ENCODE measurements around the gene PDE3A. TPM values are rescaled to one million over a fixed set of nuclear protein-coding genes. Genes with fewer than 3 reads are reported as not detected.

The PDE3A gene
- total and polyA plus RNA-seq, 2 donors from 2014 or later: 3.3 to 18.3 TPM

DNA sequence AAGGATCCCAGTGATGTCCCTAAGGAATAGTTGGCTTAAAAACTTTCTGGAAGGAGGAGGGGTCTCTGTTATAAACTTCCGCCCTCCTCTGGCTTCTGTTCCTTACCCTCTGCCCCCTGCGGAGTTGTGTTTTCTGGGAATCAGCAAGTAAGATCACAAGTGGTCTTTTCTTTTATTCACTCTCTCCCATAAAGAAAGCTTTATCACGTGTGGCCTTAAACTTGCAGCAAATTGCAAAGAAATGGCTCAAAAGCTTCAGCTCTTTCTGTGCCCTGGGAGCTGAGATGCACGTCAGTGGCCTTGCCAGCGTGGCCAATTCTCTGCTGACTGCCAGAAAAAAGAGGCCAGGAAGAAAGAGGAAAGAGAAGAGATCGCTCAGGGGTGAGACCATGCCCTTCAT lies 326.9 kb downstream of the PDE3A start, which contains the start of gene SLCO1C1:
SLCO1C1 (plus strand) TSS at position 101 of the 400 bp plus-strand sequence. CDS start 4,245 bp downstream, outside the sequence.
- no peaks in the 10 kb centered on the region for H3K27me3 ChIP-seq (ENCODE audit: control insufficient read depth, insufficient read depth, low read length)
- H3K9me3 ChIP-seq (ENCODE audit: control insufficient read depth in 2 of 3, insufficient read depth in 1 of 3, low read length in 3 of 3): no peaks in the 10 kb centered on the region
- H3K9ac ChIP-seq (ENCODE audit: low read length in 3 of 3): no peak within 1 kb of the TSS
- intact Hi-C loops (cut with DNase I): no loop called here
- DNase-seq: peak in 2 of 5 donors; percentile 9 to 15
- no peak for FAIRE-seq
- H3K4me3 ChIP-seq (ENCODE audit: low read length in 3 of 3): peak within 1 kb of the TSS in 1 of 3 donors; percentile 12
- TF ChIP-seq, protein P1, sequence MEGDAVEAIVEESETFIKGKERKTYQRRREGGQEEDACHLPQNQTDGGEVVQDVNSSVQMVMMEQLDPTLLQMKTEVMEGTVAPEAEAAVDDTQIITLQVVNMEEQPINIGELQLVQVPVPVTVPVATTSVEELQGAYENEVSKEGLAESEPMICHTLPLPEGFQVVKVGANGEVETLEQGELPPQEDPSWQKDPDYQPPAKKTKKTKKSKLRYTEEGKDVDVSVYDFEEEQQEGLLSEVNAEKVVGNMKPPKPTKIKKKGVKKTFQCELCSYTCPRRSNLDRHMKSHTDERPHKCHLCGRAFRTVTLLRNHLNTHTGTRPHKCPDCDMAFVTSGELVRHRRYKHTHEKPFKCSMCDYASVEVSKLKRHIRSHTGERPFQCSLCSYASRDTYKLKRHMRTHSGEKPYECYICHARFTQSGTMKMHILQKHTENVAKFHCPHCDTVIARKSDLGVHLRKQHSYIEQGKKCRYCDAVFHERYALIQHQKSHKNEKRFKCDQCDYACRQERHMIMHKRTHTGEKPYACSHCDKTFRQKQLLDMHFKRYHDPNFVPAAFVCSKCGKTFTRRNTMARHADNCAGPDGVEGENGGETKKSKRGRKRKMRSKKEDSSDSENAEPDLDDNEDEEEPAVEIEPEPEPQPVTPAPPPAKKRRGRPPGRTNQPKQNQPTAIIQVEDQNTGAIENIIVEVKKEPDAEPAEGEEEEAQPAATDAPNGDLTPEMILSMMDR (IDR thresholded peaks at IDR 0.05; ENCODE audit: borderline replicate concordance, extremely low read depth, insufficient read depth): no peak
- no peaks in the 10 kb centered on the region for H3K36me3 ChIP-seq (ENCODE audit: control insufficient read depth in 2 of 3, insufficient read depth in 3 of 3, low read length in 3 of 3)
- no peak within 1 kb of the TSS for H3K27ac ChIP-seq (ENCODE audit: low read depth in 2 of 2, low read length in 2 of 2)
- no peaks in the 10 kb centered on the region for H3K4me1 ChIP-seq (ENCODE audit: control insufficient read depth in 2 of 3, insufficient read depth in 2 of 3, low read depth in 1 of 3, low read length in 3 of 3)

- Histone ChIP-seq H3K4me3 (ENCODE audit: low read length in 3 of 3) (no peak overlapping the region), H3K36me3 (ENCODE audit: control insufficient read depth in 2 of 3, insufficient read depth in 3 of 3, low read length in 3 of 3) (no peaks in the 10 kb centered on the region), H3K9me3 (ENCODE audit: control insufficient read depth in 2 of 3, insufficient read depth in 1 of 3, low read length in 3 of 3) (no peaks in the 10 kb centered on the region), H3K27me3 (ENCODE audit: control insufficient read depth, insufficient read depth, low read length) (no peaks in the 10 kb centered on the region), H3K4me1 (ENCODE audit: control insufficient read depth in 2 of 3, insufficient read depth in 2 of 3, low read depth in 1 of 3, low read length in 3 of 3) (no peaks in the 10 kb centered on the region), H3K27ac (ENCODE audit: low read depth in 2 of 2, low read length in 2 of 2) (no peak overlapping the region), H3K9ac (ENCODE audit: low read length in 3 of 3) (no peak overlapping the region)
- DNase-seq (no peak), FAIRE-seq (no peak)
- TF ChIP-seq, protein P1 (IDR thresholded peaks at IDR 0.05; ENCODE audit: borderline replicate concordance, extremely low read depth, insufficient read depth): no peak
- intact Hi-C loops (cut with DNase I): no loop called here
These were observed 328.0 kb downstream of the PDE3A start for GRCh38 chr12:20696181-20696905.

DNA sequence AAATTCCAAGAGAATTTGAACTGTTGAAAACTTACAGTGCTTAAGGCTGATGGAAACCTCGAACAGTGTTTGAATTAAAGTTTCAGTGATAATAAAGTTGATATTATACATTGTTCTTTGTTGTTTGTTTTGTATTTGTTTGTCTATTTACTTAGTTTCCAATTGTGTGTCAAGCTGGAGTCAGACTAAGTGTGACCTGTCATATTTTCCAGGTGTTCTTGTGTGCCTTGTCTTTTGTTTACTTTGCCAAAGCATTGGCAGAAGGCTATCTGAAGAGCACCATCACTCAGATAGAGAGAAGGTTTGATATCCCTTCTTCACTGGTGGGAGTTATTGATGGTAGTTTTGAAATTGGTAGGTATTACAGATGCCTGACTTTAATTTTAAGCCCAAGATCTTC lies 332.8 kb downstream of the PDE3A start:
- DNase-seq (no peak), FAIRE-seq (no peak)
- Histone ChIP-seq H3K9me3 (ENCODE audit: control insufficient read depth in 2 of 3, insufficient read depth in 1 of 3, low read length in 3 of 3) (no peaks in the 10 kb centered on the region), H3K4me1 (ENCODE audit: control insufficient read depth in 2 of 3, insufficient read depth in 2 of 3, low read depth in 1 of 3, low read length in 3 of 3) (no peaks in the 10 kb centered on the region), H3K9ac (ENCODE audit: low read length in 3 of 3) (no peak overlapping the region), H3K4me3 (ENCODE audit: low read length in 3 of 3) (no peak overlapping the region), H3K36me3 (ENCODE audit: control insufficient read depth in 2 of 3, insufficient read depth in 3 of 3, low read length in 3 of 3) (no peaks in the 10 kb centered on the region), H3K27ac (ENCODE audit: low read depth in 2 of 2, low read length in 2 of 2) (no peak overlapping the region), H3K27me3 (ENCODE audit: control insufficient read depth, insufficient read depth, low read length) (no peaks in the 10 kb centered on the region)
- TF ChIP-seq, protein P1 (IDR thresholded peaks at IDR 0.05; ENCODE audit: borderline replicate concordance, extremely low read depth, insufficient read depth): no peak
- intact Hi-C loops (cut with DNase I): no loop called here

All from kidney (tissue), 14 donors.